Measurements from ENCODE around the gene WRNIP1. TPM values are rescaled to one million over a fixed set of nuclear protein-coding genes. Genes with fewer than 3 reads are reported as not detected.

WRNIP1 gene
- total and polyA plus RNA-seq, 2 of the 13 experiments (the other 11 are each of a cell fraction or from before 2014, with no cell fraction given), result 77.7 to 90.3 TPM

- TF ChIP-seq MLXIP (CRISPR knock-in tag; IDR thresholded peaks at IDR 0.05; ENCODE audit: borderline replicate concordance), result no peak
- TF ChIP-seq FOSL1 (CRISPR knock-in tag; IDR thresholded peaks at IDR 0.05; ENCODE audit: borderline replicate concordance), result no peak
- TF ChIP-seq ETS1 (CRISPR knock-in tag; IDR thresholded peaks at IDR 0.05), result no peak
- no peak for TF ChIP-seq ZXDC (CRISPR knock-in tag; IDR thresholded peaks at IDR 0.05)
- no peak for TF ChIP-seq HNF1A (IDR thresholded peaks at IDR 0.05; ENCODE audit: low read depth)
- no peak for TF ChIP-seq HNF1A (CRISPR knock-in tag; IDR thresholded peaks at IDR 0.05; ENCODE audit: borderline replicate concordance)
- peak; percentile 12; the same call in 1 of the 2 replicates for TF ChIP-seq FOXA3 (CRISPR knock-in tag; IDR thresholded peaks at IDR 0.05)
- TF ChIP-seq SKI (IDR thresholded peaks at IDR 0.05; ENCODE audit: partially characterized antibody), result no peak
- TF ChIP-seq RAD51 (IDR thresholded peaks at IDR 0.05; ENCODE audit: borderline replicate concordance), result no peak
- TF ChIP-seq MAX (IDR thresholded peaks at IDR 0.05), result no peak
- TF ChIP-seq NR1H2 (CRISPR knock-in tag; IDR thresholded peaks at IDR 0.05; ENCODE audit: borderline replicate concordance, low read depth), result no peak
- TF ChIP-seq CCAR2 (optimal IDR thresholded peaks at IDR 0.05; ENCODE audit: low read depth, low read length), result no peak
- no peak for TF ChIP-seq CEBPG (CRISPR knock-in tag; IDR thresholded peaks at IDR 0.05)
- no peak; the same call in 1 of the 2 replicates for TF ChIP-seq TBP (CRISPR knock-in tag; IDR thresholded peaks at IDR 0.05)
- TF ChIP-seq CBX2 (IDR thresholded peaks at IDR 0.05; ENCODE audit: low read depth, low read length), result no peak
- no peak for TF ChIP-seq CBX2 (CRISPR knock-in tag; IDR thresholded peaks at IDR 0.05; ENCODE audit: low read depth)
- TF ChIP-seq ZBTB42 (CRISPR knock-in tag; IDR thresholded peaks at IDR 0.05), result no peak
- no peak for TF ChIP-seq ZNF772 (CRISPR knock-in tag; IDR thresholded peaks at IDR 0.05)
Measured at GRCh38 chr6:2764610-2765165, 505 bp upstream of the WRNIP1 start (continued).

All from HepG2 (cell line).